ENCODE data around the gene KRTAP13-4.

GRCh38 chr21:30480145-30480544, 50.1 kb downstream of the KRTAP13-4 start, which contains the start of gene KRTAP19-1:
- TF ChIP-seq POLR2A (IDR thresholded peaks at IDR 0.05; ENCODE audit: low read depth, low read length) (no peak), POLR2AphosphoS5 (IDR thresholded peaks at IDR 0.05; ENCODE audit: low read depth, low read length) (no peak), PAX5 (IDR thresholded peaks at IDR 0.05; ENCODE audit: insufficient read depth, low read length, severe bottlenecking) (no peak), TAF1 (IDR thresholded peaks at IDR 0.05; ENCODE audit: low read depth, low read length) (no peak), SPI1 (IDR thresholded peaks at IDR 0.05; ENCODE audit: low read depth, low read length) (no peak), POU2F2 (IDR thresholded peaks at IDR 0.05; ENCODE audit: low read depth, low read length) (no peak)

Data from GM12891 (cell line).